OCI-LY1 (cell line): ENCODE measurements around the gene RFX2.

Experiments
- H2AFZ ChIP-seq: fragments of 200-600 bp; sonication (generic), shearing (Covaris generic); 2 replicates; pipeline ENCODE4 v1.6.0; 2014; ENCODE audit warnings: antibody characterized with exemption, mild to moderate bottlenecking, low read length
- H3F3A ChIP-seq: fragments of 200-600 bp; sonication (generic), shearing (Covaris generic); 2 replicates; pipeline ENCODE4 v1.6.0; 2014; ENCODE audit warnings: mild to moderate bottlenecking, antibody characterized with exemption, low read length, moderate library complexity; ENCODE audit not compliant: insufficient read depth
- H3K27ac ChIP-seq: fragments of 200-600 bp; sonication (generic); 2 replicates; pipeline ENCODE4 v1.5.1; 2014; ENCODE audit warnings: low read length, mixed run types, mild to moderate bottlenecking, low read depth; ENCODE audit not compliant: poor library complexity, severe bottlenecking
- H3K27me3 ChIP-seq: fragments of 200-600 bp; sonication (generic); 2 replicates; pipeline ENCODE4 v1.6.0; 2014; ENCODE audit warnings: antibody characterized with exemption, mild to moderate bottlenecking, low read length, moderate library complexity; ENCODE audit not compliant: insufficient read depth
- H3K36me3 ChIP-seq: fragments of 200-600 bp; sonication (generic); 2 replicates; pipeline ENCODE4 v1.6.1; 2014; ENCODE audit warnings: mild to moderate bottlenecking, antibody characterized with exemption, low read length, moderate library complexity, mixed read lengths; ENCODE audit not compliant: insufficient read depth
- H3K4me1 ChIP-seq: fragments of 200-600 bp; sonication (generic); 2 replicates; pipeline ENCODE4 v1.5.1; 2014; ENCODE audit warnings: mild to moderate bottlenecking, low read length, moderate library complexity; ENCODE audit not compliant: insufficient read depth, severe bottlenecking
- H3K4me2 ChIP-seq: fragments of 200-600 bp; sonication (generic), shearing (Covaris generic); 2 replicates; pipeline ENCODE4 v1.6.1; 2014; ENCODE audit warnings: low read length
- H3K4me3 ChIP-seq: fragments of 200-600 bp; sonication (generic); 2 replicates; pipeline ENCODE4 v1.5.1; 2014; ENCODE audit warnings: low read length, low read depth, mild to moderate bottlenecking, mixed read lengths; ENCODE audit not compliant: poor library complexity, severe bottlenecking
- H3K79me2 ChIP-seq: fragments of 200-600 bp; shearing (Covaris generic); 2 replicates; pipeline ENCODE4 v1.6.1; 2016; ENCODE audit warnings: mixed run types, low read length, mixed read lengths; ENCODE audit not compliant: insufficient read depth
- H3K9ac ChIP-seq: fragments of 200-600 bp; sonication (generic), shearing (Covaris generic); 2 replicates; pipeline ENCODE4 v1.6.1; 2014; ENCODE audit warnings: mild to moderate bottlenecking, low read length, mixed read lengths
- H3K9me2 ChIP-seq: fragments of 200-600 bp; sonication (generic), shearing (Covaris generic); 2 replicates; pipeline ENCODE4 v1.6.1; 2014; ENCODE audit warnings: low read depth, mild to moderate bottlenecking, low read length, mixed read lengths
- H3K9me3 ChIP-seq: fragments of 200-600 bp; shearing (Covaris generic); 2 replicates; pipeline ENCODE4 v1.6.1; 2014; ENCODE audit warnings: low read length, mixed read lengths
- H4K20me1 ChIP-seq: fragments of 200-600 bp; sonication (generic), shearing (Covaris generic); 2 replicates; pipeline ENCODE4 v1.6.0; 2016; ENCODE audit warnings: mild to moderate bottlenecking, low read length; ENCODE audit not compliant: insufficient read depth
- EZH2 ChIP-seq: fragments of 200-600 bp; sonication (generic), shearing (Covaris generic); IDR thresholded peaks from 2 replicates; pipeline ENCODE4 v1.8.0; 2017; ENCODE audit warnings: borderline replicate concordance, mixed run types, mild to moderate bottlenecking, antibody characterized with exemption, low read length, moderate library complexity, mixed read lengths
- TF ChIP-seq, protein P1 (sequence below): fragments of 200-600 bp; sonication (generic), shearing (Covaris generic); IDR thresholded peaks from 2 replicates; pipeline ENCODE4 v1.5.1; 2017; ENCODE audit warnings: mild to moderate bottlenecking, antibody characterized with exemption, low read length, moderate library complexity, mixed read lengths

The RFX2 gene

DNA sequence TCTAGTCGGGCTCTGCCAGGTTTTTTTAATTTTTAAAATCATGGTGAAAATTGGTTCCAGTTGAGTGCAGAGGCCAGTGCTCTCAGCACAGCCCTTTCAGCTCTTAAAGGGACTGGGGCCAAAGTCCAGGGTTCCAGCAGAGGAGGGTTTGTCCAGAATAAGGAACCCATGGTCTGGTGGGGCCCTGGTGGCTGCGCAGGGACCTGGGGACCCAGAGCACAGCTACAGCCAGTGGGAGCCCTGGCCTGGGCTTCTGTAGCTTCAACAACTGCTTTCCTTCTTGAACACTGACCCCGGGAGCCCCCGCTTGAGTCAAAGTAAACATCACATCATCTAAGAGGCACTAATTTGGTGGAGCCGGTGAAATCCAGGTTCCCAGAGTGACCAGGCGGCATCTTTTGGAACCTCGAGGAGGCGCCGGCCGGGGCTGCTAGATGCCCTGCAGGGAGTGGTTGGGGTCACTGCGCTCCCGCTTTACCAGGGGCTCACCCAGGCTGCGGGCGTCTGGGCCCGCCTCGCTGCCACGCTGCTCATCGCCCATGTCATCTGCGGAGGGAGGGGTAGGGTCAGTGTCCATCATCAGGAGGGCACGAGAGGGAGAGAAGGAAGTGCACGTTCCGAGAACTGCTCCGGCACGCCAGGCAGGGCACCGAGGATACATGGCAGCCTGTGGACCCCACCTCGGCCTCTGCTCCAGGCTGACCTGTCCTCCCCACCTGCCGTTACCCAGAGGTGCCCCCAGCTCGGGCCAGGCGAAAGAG lies 115.7 kb downstream of the RFX2 start:
- no peak overlapping the region for H3K9ac ChIP-seq
- H3K4me3 ChIP-seq, result no peak overlapping the region
- no peak overlapping the region for H2AFZ ChIP-seq
- no peaks in the 10 kb centered on the region for H3K9me2 ChIP-seq
- no peaks in the 10 kb centered on the region; the same call in 1 of the 2 replicates for H3K27me3 ChIP-seq
- no peak overlapping the region for H3K4me2 ChIP-seq
- no peaks in the 10 kb centered on the region for H4K20me1 ChIP-seq
- TF ChIP-seq, protein P1, sequence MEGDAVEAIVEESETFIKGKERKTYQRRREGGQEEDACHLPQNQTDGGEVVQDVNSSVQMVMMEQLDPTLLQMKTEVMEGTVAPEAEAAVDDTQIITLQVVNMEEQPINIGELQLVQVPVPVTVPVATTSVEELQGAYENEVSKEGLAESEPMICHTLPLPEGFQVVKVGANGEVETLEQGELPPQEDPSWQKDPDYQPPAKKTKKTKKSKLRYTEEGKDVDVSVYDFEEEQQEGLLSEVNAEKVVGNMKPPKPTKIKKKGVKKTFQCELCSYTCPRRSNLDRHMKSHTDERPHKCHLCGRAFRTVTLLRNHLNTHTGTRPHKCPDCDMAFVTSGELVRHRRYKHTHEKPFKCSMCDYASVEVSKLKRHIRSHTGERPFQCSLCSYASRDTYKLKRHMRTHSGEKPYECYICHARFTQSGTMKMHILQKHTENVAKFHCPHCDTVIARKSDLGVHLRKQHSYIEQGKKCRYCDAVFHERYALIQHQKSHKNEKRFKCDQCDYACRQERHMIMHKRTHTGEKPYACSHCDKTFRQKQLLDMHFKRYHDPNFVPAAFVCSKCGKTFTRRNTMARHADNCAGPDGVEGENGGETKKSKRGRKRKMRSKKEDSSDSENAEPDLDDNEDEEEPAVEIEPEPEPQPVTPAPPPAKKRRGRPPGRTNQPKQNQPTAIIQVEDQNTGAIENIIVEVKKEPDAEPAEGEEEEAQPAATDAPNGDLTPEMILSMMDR, result no peak
- no peak for TF ChIP-seq EZH2
- peaks cover 7% of the 10 kb centered on the region for H3K4me1 ChIP-seq
- no peak overlapping the region for H3K27ac ChIP-seq
- H3K79me2 ChIP-seq, result no peaks in the 10 kb centered on the region
- no peaks in the 10 kb centered on the region for H3K9me3 ChIP-seq
- no peaks in the 10 kb centered on the region for H3F3A ChIP-seq
- H3K36me3 ChIP-seq, result no peaks in the 10 kb centered on the region

DNA sequence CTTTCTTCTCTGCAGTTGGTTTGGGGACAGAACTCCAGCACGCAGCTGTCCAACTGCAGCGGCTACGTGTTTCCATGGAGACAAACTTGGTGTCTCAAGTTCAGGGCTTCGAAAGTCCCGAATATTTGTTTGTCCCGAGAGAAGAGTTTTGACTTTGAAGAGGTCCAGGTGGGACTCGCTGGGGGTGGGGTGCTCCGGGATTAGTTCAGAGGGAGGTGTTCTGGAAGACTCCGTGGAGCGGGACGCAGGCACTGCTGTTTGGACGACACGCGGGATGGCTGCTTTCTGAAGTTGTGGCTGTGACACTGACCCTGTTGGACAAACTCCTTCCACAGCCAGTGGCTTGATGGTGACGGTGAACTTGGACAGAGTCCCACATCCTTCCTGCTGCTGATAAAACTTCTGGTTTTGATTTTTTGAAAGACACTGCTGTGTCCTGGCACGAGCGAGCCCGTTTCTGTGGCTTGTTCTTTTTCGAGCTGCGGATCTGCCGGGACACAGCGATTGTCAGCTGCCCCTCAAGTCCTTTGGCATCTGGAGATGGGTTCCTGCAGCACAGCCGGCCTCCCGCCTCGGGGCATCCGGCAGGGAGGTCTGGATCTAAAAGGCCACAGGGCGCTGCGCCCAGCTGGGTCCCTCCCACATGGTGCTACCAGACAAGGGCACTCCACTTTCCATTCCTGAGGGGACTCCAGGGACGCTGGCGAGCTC lies 116.5 kb downstream of the RFX2 start:
- Histone ChIP-seq H3K4me2 (no peak overlapping the region), H3K9me3 (no peaks in the 10 kb centered on the region), H4K20me1 (no peaks in the 10 kb centered on the region), H3K4me1 (peaks cover 7% of the 10 kb centered on the region), H3K9ac (no peak overlapping the region), H3F3A (no peaks in the 10 kb centered on the region), H3K9me2 (no peaks in the 10 kb centered on the region), H3K36me3 (no peaks in the 10 kb centered on the region), H3K4me3 (no peak overlapping the region), H2AFZ (no peak overlapping the region), H3K27ac (no peak overlapping the region), H3K79me2 (no peaks in the 10 kb centered on the region), H3K27me3 (no peaks in the 10 kb centered on the region)
- TF ChIP-seq, protein P1, result no peak
- TF ChIP-seq EZH2, result no peak

DNA sequence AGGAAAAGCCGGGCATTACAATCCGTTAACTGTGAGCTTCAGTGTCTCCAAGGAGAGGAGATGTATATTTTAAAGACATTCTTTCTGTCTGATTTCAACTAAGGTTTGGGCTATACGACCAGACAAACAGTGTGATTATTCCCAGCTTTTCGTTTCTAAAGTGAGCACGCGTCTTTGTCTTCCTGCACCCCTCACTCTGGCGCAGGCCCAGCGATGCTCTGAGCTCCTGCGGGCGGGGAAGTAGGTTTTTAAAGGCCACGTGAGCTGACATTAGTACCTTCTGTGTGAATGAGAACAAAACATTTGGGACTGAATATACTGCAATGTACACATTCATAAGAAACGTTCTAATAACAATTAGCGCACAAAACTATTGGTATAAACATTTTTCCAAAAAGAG lies 117.1 kb downstream of the RFX2 start:
- no peaks in the 10 kb centered on the region for H3K9me2 ChIP-seq
- no peak overlapping the region for H2AFZ ChIP-seq
- no peaks in the 10 kb centered on the region for H3K9me3 ChIP-seq
- peaks cover 7% of the 10 kb centered on the region for H3K4me1 ChIP-seq
- H3K27ac ChIP-seq, result no peak overlapping the region
- H3K27me3 ChIP-seq, result no peaks in the 10 kb centered on the region
- no peaks in the 10 kb centered on the region for H3F3A ChIP-seq
- no peak overlapping the region for H3K4me2 ChIP-seq
- no peaks in the 10 kb centered on the region for H3K36me3 ChIP-seq
- no peak overlapping the region for H3K4me3 ChIP-seq
- H3K9ac ChIP-seq, result no peak overlapping the region
- H4K20me1 ChIP-seq, result no peaks in the 10 kb centered on the region
- TF ChIP-seq, protein P1, result no peak
- TF ChIP-seq EZH2, result no peak
- no peaks in the 10 kb centered on the region for H3K79me2 ChIP-seq
